ENCODE results near the gene PSMD9.

DNA sequence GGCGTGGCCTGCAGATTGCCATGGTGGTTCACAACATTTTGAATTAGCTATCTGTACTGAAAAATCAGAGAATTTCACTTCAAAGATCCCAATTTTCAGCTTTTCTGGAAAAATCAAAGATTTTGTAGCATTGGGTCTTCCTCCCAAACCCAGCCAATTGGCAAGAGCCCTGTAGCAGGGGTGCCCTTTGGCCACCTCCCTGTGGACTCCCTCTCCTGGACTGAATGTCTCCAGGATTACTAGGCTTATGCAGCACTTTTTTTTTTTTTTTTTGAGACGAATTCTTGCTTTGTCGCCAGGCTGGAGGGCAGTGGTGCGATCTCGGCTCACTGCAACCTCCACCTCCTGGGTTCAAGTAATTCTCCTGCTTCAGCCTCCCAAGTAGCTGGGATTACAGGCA lies 9.7 kb downstream of the PSMD9 start:
- TF ChIP-seq POLR2A (IDR thresholded peaks at IDR 0.05; ENCODE audit: low read length) (no peak), GATA1 (IDR thresholded peaks at IDR 0.05; ENCODE audit: low read depth, low read length) (no peak)

Measured in erythroblast (primary cell).